Omental fat pad (tissue), 4 donors: ENCODE results near the gene EP400. TPM values are rescaled to one million over a fixed set of nuclear protein-coding genes. Genes with fewer than 3 reads are reported as not detected.

Experiments
- ATAC-seq: fragments of 150-250 bp; one replicate; pipeline ENCODE4 v1.9.1; 2016; ENCODE audit warnings: mild to moderate bottlenecking, moderate library complexity; ENCODE audit not compliant: low FRiP score
- DNase-seq: peaks from one replicate; pipeline ENCODE4 v3.0.0-alpha.2; 2019; ENCODE audit warnings: low spot score
- CTCF ChIP-seq, 3 donors: fragments of 450-650 bp; IDR thresholded peaks; one replicate each; pipeline ENCODE4 v1.5.1; 2016 to 2017; ENCODE audit warnings: antibody characterized with exemption in 3 of 3, mild to moderate bottlenecking in 3 of 3, moderate library complexity in 2 of 3
- total RNA-seq, 4 donors: library from RNA; depleted of rRNA; stranded (reverse); fragments of >200 nt; gene quantifications; one replicate each; pipeline ENCODE4 v1.1.0, GENCODE V29; 2016

Gene EP400
- total RNA-seq, 4 donors from 2014 or later, result 16.1 to 34.2 (median 24.7) TPM

GRCh38 chr12:132012919-132013568 is 63.3 kb downstream of the EP400 start:
- no peak for DNase-seq
- no peak for TF ChIP-seq CTCF (IDR thresholded peaks at IDR 0.05)

GRCh38 chr12:132014092-132014914 is 64.6 kb downstream of the EP400 start:
- TF ChIP-seq CTCF (IDR thresholded peaks at IDR 0.05), result no peak
- DNase-seq, result no peak
- no peak for ATAC-seq

More at GRCh38 chr12:132012919-132013568, 63.3 kb downstream of the EP400 start:
- ATAC-seq, result no peak

GRCh38 chr12:132014915-132015280 is 65.2 kb downstream of the EP400 start:
- TF ChIP-seq CTCF (IDR thresholded peaks at IDR 0.05), result no peak
- DNase-seq, result no peak
- no peak for ATAC-seq

GRCh38 chr12:132015686-132016430 is 66.1 kb downstream of the EP400 start:
- TF ChIP-seq CTCF (IDR thresholded peaks at IDR 0.05), result no peak
- ATAC-seq (no peak), DNase-seq (no peak)

- TF ChIP-seq CTCF (IDR thresholded peaks at IDR 0.05), result no peak
- DNase-seq, result no peak
- ATAC-seq, result no peak
These were observed 68.6 kb downstream of the EP400 start for GRCh38 chr12:132018193-132018916.

GRCh38 chr12:132019891-132020290 is 70.1 kb downstream of the EP400 start:
- ATAC-seq, result no peak
- DNase-seq, result no peak
- no peak for TF ChIP-seq CTCF (IDR thresholded peaks at IDR 0.05)
